RPMI7951 (cell line): Measurements from ENCODE around the gene HNMT. TPM values are rescaled to one million over a fixed set of nuclear protein-coding genes. Genes with fewer than 3 reads are reported as not detected.
"Not testable (repeated sequence)": the region's sequence is repeated elsewhere in the genome, so short reads cannot be mapped to it uniquely, and the experiment has no call there.

ENCODE experiments used
- DNase-seq: peaks from one replicate; pipeline ENCODE4 v3.0.0-alpha.2; 2012; ENCODE audit warnings: low read depth
- total RNA-seq: library from RNA; depleted of rRNA; stranded (reverse); fragments of >200 nt; shearing (Covaris generic); gene quantifications from 2 replicates; pipeline ENCODE4 v1.2.3, GENCODE V29; 2014; rRNA removed

Gene HNMT
- 31.0 and 40.7 TPM in 2 replicates for total RNA-seq

GRCh38 chr2:137964066-137964858 lies at the start of gene HNMT:
Gene HNMT, plus strand, starts transcription at chr2:137964473. Its CDS starts 19 bp downstream, at chr2:137964492.
- peak; percentile 66 for DNase-seq

- no peak for DNase-seq
Observed at GRCh38 chr2:137921105-137921880, 43.0 kb upstream of the HNMT start.

- DNase-seq, result not testable (repeated sequence)
Observed at GRCh38 chr2:137922171-137922570, 42.1 kb upstream of the HNMT start.

- peak; percentile 24 for DNase-seq
Observed at GRCh38 chr2:137924019-137924418, 40.3 kb upstream of the HNMT start.

GRCh38 chr2:137925599-137925998 lies 38.7 kb upstream of the HNMT start:
- DNase-seq, result no peak

GRCh38 chr2:137927846-137928245 lies 36.4 kb upstream of the HNMT start:
- no peak for DNase-seq

GRCh38 chr2:137928547-137929518 lies 35.4 kb upstream of the HNMT start:
- DNase-seq, result peak; percentile 51

- DNase-seq, result no peak
Observed at GRCh38 chr2:137929519-137929916, 34.8 kb upstream of the HNMT start.

- no peak for DNase-seq
Observed at GRCh38 chr2:137930146-137930545, 34.1 kb upstream of the HNMT start.

- DNase-seq, result no peak
Observed at GRCh38 chr2:137935591-137935990, 28.7 kb upstream of the HNMT start.

- DNase-seq, result no peak
Observed at GRCh38 chr2:137937246-137937645, 27.0 kb upstream of the HNMT start.

- DNase-seq, result no peak
Observed at GRCh38 chr2:137937778-137938177, 26.5 kb upstream of the HNMT start.

GRCh38 chr2:137938204-137938603 lies 26.1 kb upstream of the HNMT start:
- DNase-seq, result no peak

GRCh38 chr2:137939026-137939425 lies 25.2 kb upstream of the HNMT start:
- DNase-seq, result no peak

- no peak for DNase-seq
Observed at GRCh38 chr2:137940154-137940553, 24.1 kb upstream of the HNMT start.

- DNase-seq, result no peak
Observed at GRCh38 chr2:137942037-137942832, 22.0 kb upstream of the HNMT start.

- DNase-seq, result no peak
Observed at GRCh38 chr2:137942833-137943677, 21.2 kb upstream of the HNMT start.

GRCh38 chr2:137943678-137944347 lies 20.5 kb upstream of the HNMT start:
- no peak for DNase-seq

GRCh38 chr2:137944714-137945113 lies 19.6 kb upstream of the HNMT start:
- no peak for DNase-seq
